IMR-90 (cell line): ENCODE data around the gene DSCAML1. TPM values are rescaled to one million over a fixed set of nuclear protein-coding genes. Genes with fewer than 3 reads are reported as not detected.

Experiments
- ATAC-seq: fragments of 200-7000 bp; cut with Tn5 transposase; 2 replicates; pipeline ENCODE4 v1.9.1; 2020; ENCODE audit warnings: low read depth, mild to moderate bottlenecking, moderate library complexity
- BruUV-seq: library from RNA; stranded (reverse); fragments of 400-500 nt; replicated peaks from 2 replicates; lab custom pipeline; 2021; lab: Mats Ljungman, UMichigan
- CTCF ChIA-PET: fragments of 300-600 bp; formaldehyde crosslinking; extraction: SDS; loops from one replicate; lab custom pipeline; 2021; ENCODE audit warnings: antibody characterized with exemption; lab: Yijun Ruan, JAX
- POLR2A ChIA-PET: fragments of 300-600 bp; sonication (Branson Sonifier 250); formaldehyde crosslinking; loops from one replicate; lab custom pipeline; 2022; ENCODE audit warnings: antibody characterized with exemption; ENCODE audit not compliant: unreplicated experiment; lab: Charles Lee
- DNase-seq: peaks from one replicate; pipeline ENCODE4 v3.0.0; 2013
- H2AFZ ChIP-seq: replicated peaks from 2 replicates; pipeline ENCODE3; 2013; ENCODE audit warnings: low read length, mild to moderate bottlenecking; ENCODE audit not compliant: poor library complexity
- H2AK5ac ChIP-seq: 2 replicates; pipeline ENCODE4 v1.6.1; 2013; ENCODE audit warnings: low read depth, low read length, inconsistent platforms
- H2AK9ac ChIP-seq: replicated peaks from 2 replicates; pipeline ENCODE3; 2013; ENCODE audit warnings: mild to moderate bottlenecking, low read depth, low read length, moderate library complexity; ENCODE audit not compliant: poor library complexity
- H2BK120ac ChIP-seq: 2 replicates; pipeline ENCODE4 v1.6.1; 2013; ENCODE audit warnings: low read depth, low read length, inconsistent platforms
- H2BK15ac ChIP-seq: 3 replicates; pipeline ENCODE4 v1.6.1; 2013; ENCODE audit warnings: low read depth, low read length, inconsistent platforms
- H2BK20ac ChIP-seq: 2 replicates; pipeline ENCODE4 v1.6.1; 2013; ENCODE audit warnings: low read depth, mild to moderate bottlenecking, inconsistent platforms, low read length, moderate library complexity
- H2BK5ac ChIP-seq: 2 replicates; pipeline ENCODE4 v1.6.1; 2013; ENCODE audit warnings: mild to moderate bottlenecking, low read depth, low read length, inconsistent platforms; ENCODE audit not compliant: poor library complexity, severe bottlenecking
- H3K14ac ChIP-seq: replicated peaks from 2 replicates; pipeline ENCODE4 v1.6.1; 2013; ENCODE audit warnings: low read depth, low read length, inconsistent platforms
- H3K18ac ChIP-seq: 2 replicates; pipeline ENCODE4 v1.6.1; 2013; ENCODE audit warnings: low read depth, low read length, control low read depth
- H3K23ac ChIP-seq: 2 replicates; pipeline ENCODE4 v1.6.1; 2013; ENCODE audit warnings: low read depth, low read length, inconsistent platforms
- H3K27ac ChIP-seq: 2 replicates; pipeline ENCODE4 v1.5.1; 2013; ENCODE audit warnings: mild to moderate bottlenecking, control low read depth, low read length; ENCODE audit not compliant: insufficient read depth
- H3K27me3 ChIP-seq: 2 replicates; pipeline ENCODE4 v1.6.1; 2013; ENCODE audit warnings: low read length; ENCODE audit not compliant: control insufficient read depth, insufficient read depth
- H3K36me3 ChIP-seq: 2 replicates; pipeline ENCODE4 v1.6.1; 2013; ENCODE audit warnings: low read length, mixed read lengths; ENCODE audit not compliant: control insufficient read depth, insufficient read depth
- H3K4ac ChIP-seq: 2 replicates; pipeline ENCODE4 v1.6.1; 2013; ENCODE audit warnings: low read depth, low read length, inconsistent platforms
- H3K4me1 ChIP-seq: 2 replicates; pipeline ENCODE4 v1.6.1; 2013; ENCODE audit warnings: low read length, mixed read lengths; ENCODE audit not compliant: control insufficient read depth, insufficient read depth
- H3K4me2 ChIP-seq: 2 replicates; pipeline ENCODE4 v1.6.1; 2013; ENCODE audit warnings: low read depth, mild to moderate bottlenecking, control low read depth, low read length, moderate library complexity
- H3K4me3 ChIP-seq: 2 replicates; pipeline ENCODE4 v1.5.1; 2013; ENCODE audit warnings: low read depth, mild to moderate bottlenecking, control low read depth, low read length, moderate library complexity; ENCODE audit not compliant: insufficient read depth
- H3K56ac ChIP-seq: 2 replicates; pipeline ENCODE4 v1.6.1; 2013; ENCODE audit warnings: low read length, inconsistent platforms; ENCODE audit not compliant: insufficient read depth; ENCODE audit errors: extremely low read depth
- H3K79me1 ChIP-seq, 2 experiments: 2 replicates each; pipeline ENCODE4 v1.6.1; 2013; ENCODE audit warnings: low read length in 2 of 2, inconsistent platforms in 1 of 2, low read depth in 1 of 2
- H3K9ac ChIP-seq: 2 replicates; pipeline ENCODE4 v1.6.1; 2013; ENCODE audit warnings: low read depth, low read length, control low read depth
- H3K9me1 ChIP-seq: 2 replicates; pipeline ENCODE4 v1.6.1; 2013; ENCODE audit warnings: low read length, inconsistent platforms; ENCODE audit not compliant: insufficient read depth
- H3K9me3 ChIP-seq: 2 replicates; pipeline ENCODE4 v1.6.1; 2013; ENCODE audit warnings: low read length; ENCODE audit not compliant: control insufficient read depth, insufficient read depth
- H4K20me1 ChIP-seq: 2 replicates; pipeline ENCODE4 v1.6.1; 2013; ENCODE audit warnings: low read length, inconsistent platforms; ENCODE audit not compliant: insufficient read depth
- H4K5ac ChIP-seq: 2 replicates; pipeline ENCODE4 v1.6.1; 2013; ENCODE audit warnings: mild to moderate bottlenecking, low read depth, low read length, control low read depth
- H4K8ac ChIP-seq, 2 experiments: 2 replicates each; pipeline ENCODE4 v1.6.1; 2013; ENCODE audit warnings: low read depth in 2 of 2, low read length in 2 of 2, control low read depth in 1 of 2, inconsistent platforms in 1 of 2
- H4K91ac ChIP-seq: 2 replicates; pipeline ENCODE4 v1.6.1; 2013; ENCODE audit warnings: low read depth, low read length, inconsistent platforms; ENCODE audit not compliant: insufficient read depth
- CEBPB ChIP-seq: IDR thresholded peaks from 2 replicates; pipeline ENCODE4 v1.6.1; 2012; ENCODE audit warnings: low read depth, low read length, improper control_type of control experiment
- SMC3 ChIP-seq: fragments of 150-350 bp; IDR thresholded peaks from 2 replicates; pipeline ENCODE4 v1.6.1; 2016; ENCODE audit warnings: low read depth, mild to moderate bottlenecking, antibody characterized with exemption, low read length, moderate library complexity
- WGBS, 2 experiments: methylation state at CpG; one replicate each; pipeline versions ENCODE4 v1.1.5 to v1.1.7; 2013; ENCODE audit warnings: missing lambda C conversion rate in 2 of 2; ENCODE audit not compliant: insufficient read length in 1 of 2; ENCODE audit errors: extremely low coverage in 2 of 2; 5-methylcytosine and 5-hydroxymethylcytosine counted together
- dilution Hi-C: fragments of 300-500 bp; cut with HindIII; formaldehyde crosslinking; loops from one replicate; pipeline ENCODE4 v1.14.3; 2018; ENCODE audit warnings: low sequenced_read_pairs; ENCODE audit not compliant: unreplicated experiment
- in situ Hi-C: fragments of 300-500 bp; cut with MboI; formaldehyde crosslinking; loops from 3 replicates; pipeline ENCODE4 v1.14.3; 2019; ENCODE audit warnings: low sequenced_read_pairs, inconsistent platforms, mixed read lengths
- intact Hi-C: fragments of 100-400 bp; cut with micrococcal nuclease; formaldehyde crosslinking; loops from 2 replicates; pipeline ENCODE4 v1.10.0; 2022
- polyA plus RNA-seq, 3 experiments: library from polyadenylated mRNA; depleted of rRNA; stranded (reverse); fragments of >200 nt; gene quantifications; 2 replicates each; pipeline ENCODE4 v1.2.3, GENCODE V29; 2012; ENCODE audit warnings: low replicate concordance in 1 of 3
- total RNA-seq: library from RNA; depleted of rRNA; stranded (reverse); fragments of >200 nt; gene quantifications from 2 replicates; pipeline ENCODE4 v1.2.3, GENCODE V29; 2012

DSCAML1 gene
- total and polyA plus RNA-seq, 2 of the 4 experiments (the other 2 are of a cell fraction): not detected

DNA sequence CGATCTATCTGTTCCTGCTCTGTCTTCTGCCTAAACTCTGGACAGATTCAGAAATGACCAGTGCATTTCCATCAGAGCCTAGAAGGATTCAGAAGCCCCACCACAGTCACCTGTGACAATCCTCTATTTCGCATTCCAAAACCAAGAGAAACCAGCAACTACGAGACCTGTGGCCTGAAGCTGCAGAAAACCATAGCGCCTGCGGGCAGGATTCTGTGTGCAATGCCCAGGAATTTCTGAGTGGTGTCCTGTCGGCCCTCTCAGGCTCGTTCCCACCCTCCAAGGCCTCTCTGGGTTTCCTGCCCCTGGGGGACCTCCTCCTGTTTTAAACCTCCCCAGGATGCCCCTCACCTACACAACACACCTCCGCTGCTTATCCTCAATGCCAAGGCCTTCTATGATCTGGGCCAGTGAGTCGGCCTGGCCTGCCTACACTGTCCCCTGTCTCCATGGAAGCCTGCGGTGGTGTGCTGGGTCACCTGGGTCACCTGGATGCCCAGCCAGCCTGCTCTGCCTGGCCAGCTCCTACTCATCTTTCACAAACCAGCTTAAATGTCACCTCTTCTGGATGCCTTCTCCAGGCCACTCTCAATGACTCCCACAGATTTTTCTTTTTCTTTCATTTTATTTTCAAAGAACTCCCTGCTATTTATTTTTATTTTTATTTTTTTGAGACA lies 271.0 kb downstream of the DSCAML1 start:
- no peak overlapping the region for H3K4me3 ChIP-seq
- no peak overlapping the region for H3K4ac ChIP-seq
- H2AK9ac ChIP-seq: no peak overlapping the region
- no peak overlapping the region for H4K91ac ChIP-seq
- H4K8ac ChIP-seq: no peak overlapping the region
- H3K14ac ChIP-seq: no peak overlapping the region
- H3K27me3 ChIP-seq: peaks cover 26% of the 10 kb centered on the region
- CTCF ChIA-PET: no interaction called here
- no peaks in the 10 kb centered on the region for H3K79me1 ChIP-seq
- POLR2A ChIA-PET: no interaction called here
- H3K4me1 ChIP-seq: no peaks in the 10 kb centered on the region
- in situ Hi-C loops: no loop called here
- ATAC-seq: no peak
- H3K9ac ChIP-seq: no peak overlapping the region
- no peaks in the 10 kb centered on the region for H3K9me1 ChIP-seq
- H3K56ac ChIP-seq: no peak overlapping the region
- no peak for DNase-seq
- no peak overlapping the region for H3K4me2 ChIP-seq
- H3K18ac ChIP-seq: no peak overlapping the region
- WGBS, 2 experiments: 69% methylated on average over 7 of the region's 10 CpGs; no CpG with 5 or more reads in 1 of the 2 experiments
- intact Hi-C loops: no loop called here
- H3K23ac ChIP-seq: no peak overlapping the region
- no peak overlapping the region for H4K5ac ChIP-seq
- no peaks in the 10 kb centered on the region for H4K20me1 ChIP-seq
- no peaks in the 10 kb centered on the region for H3K36me3 ChIP-seq
- H2AK5ac ChIP-seq: no peak overlapping the region
- no peak overlapping the region for H2AFZ ChIP-seq
- no peak for TF ChIP-seq SMC3
- no peak for TF ChIP-seq CEBPB
- H3K9me3 ChIP-seq: no peaks in the 10 kb centered on the region
- no TSS peak for BruUV-seq
- dilution Hi-C loops: no loop called here
- H2BK120ac ChIP-seq: no peak overlapping the region
- no peak overlapping the region for H2BK20ac ChIP-seq
- no peak overlapping the region for H2BK15ac ChIP-seq
- no peak overlapping the region for H2BK5ac ChIP-seq
- H3K27ac ChIP-seq: no peak overlapping the region
